ENCODE data around the gene HEXA.

HEXA gene

GRCh38 chr15:72375501-72375845, 341 bp downstream of the HEXA start:
- no peak for DNase-seq (ENCODE audit: low spot score)

- DNase-seq (ENCODE audit: low spot score) = no peak
These were observed 3.5 kb downstream of the HEXA start for GRCh38 chr15:72372361-72372760.

- DNase-seq (ENCODE audit: low spot score) = no peak
These were observed 5.8 kb downstream of the HEXA start for GRCh38 chr15:72369964-72370363.

GRCh38 chr15:72368899-72369298, 6.9 kb downstream of the HEXA start:
- DNase-seq (ENCODE audit: low spot score) = no peak

GRCh38 chr15:72368325-72368724, 7.5 kb downstream of the HEXA start:
- no peak for DNase-seq (ENCODE audit: low spot score)

- DNase-seq (ENCODE audit: low spot score) = no peak
These were observed 10.0 kb downstream of the HEXA start for GRCh38 chr15:72365844-72366243.

- DNase-seq (ENCODE audit: low spot score) = no peak
These were observed 14.6 kb downstream of the HEXA start for GRCh38 chr15:72361176-72361575.

GRCh38 chr15:72358650-72359171, 17.1 kb downstream of the HEXA start:
- DNase-seq (ENCODE audit: low spot score) = peak; percentile 71

GRCh38 chr15:72358121-72358520, 17.7 kb downstream of the HEXA start:
- no peak for DNase-seq (ENCODE audit: low spot score)

GRCh38 chr15:72354496-72354895, 21.3 kb downstream of the HEXA start:
- DNase-seq (ENCODE audit: low spot score) = no peak

GRCh38 chr15:72353266-72353665, 22.5 kb downstream of the HEXA start:
- no peak for DNase-seq (ENCODE audit: low spot score)

- no peak for DNase-seq (ENCODE audit: low spot score)
These were observed 30.0 kb downstream of the HEXA start for GRCh38 chr15:72345806-72346205.

- DNase-seq (ENCODE audit: low spot score) = no peak
These were observed 30.5 kb downstream of the HEXA start for GRCh38 chr15:72345280-72345679.

GRCh38 chr15:72344602-72345001, 31.2 kb downstream of the HEXA start:
- no peak for DNase-seq (ENCODE audit: low spot score)

GRCh38 chr15:72342385-72342784, 33.4 kb downstream of the HEXA start:
- DNase-seq (ENCODE audit: low spot score) = no peak

- DNase-seq (ENCODE audit: low spot score) = no peak
These were observed 34.5 kb downstream of the HEXA start for GRCh38 chr15:72341361-72341760.

- DNase-seq (ENCODE audit: low spot score) = no peak
These were observed 35.4 kb downstream of the HEXA start for GRCh38 chr15:72340366-72340765.

- DNase-seq (ENCODE audit: low spot score) = peak; percentile 76
These were observed 36.0 kb downstream of the HEXA start for GRCh38 chr15:72339777-72340177.

- peak; percentile 75 for DNase-seq (ENCODE audit: low spot score)
These were observed 37.0 kb downstream of the HEXA start for GRCh38 chr15:72338617-72339321.

- DNase-seq (ENCODE audit: low spot score) = no peak
These were observed 37.7 kb downstream of the HEXA start for GRCh38 chr15:72338148-72338547.

- DNase-seq (ENCODE audit: low spot score) = no peak
These were observed 41.0 kb downstream of the HEXA start for GRCh38 chr15:72334842-72335241.

GRCh38 chr15:72331021-72331420, 44.8 kb downstream of the HEXA start:
- no peak for DNase-seq (ENCODE audit: low spot score)

GRCh38 chr15:72323752-72324151, 52.1 kb downstream of the HEXA start:
- DNase-seq (ENCODE audit: low spot score) = no peak

GRCh38 chr15:72319985-72320671, 55.7 kb downstream of the HEXA start, which contains the start of gene CELF6:
Gene CELF6 (minus strand): TSS chr15:72320157. CDS start chr15:72319874, 283 bp downstream.
- DNase-seq (ENCODE audit: low spot score) = peak; percentile 90
